ENCODE data around the gene PFKFB4.

Gene PFKFB4

GRCh38 chr3:48472673-48472922 lies 84.0 kb downstream of the PFKFB4 start:
- Histone ChIP-seq H3K4me1 (ENCODE audit: control insufficient read depth, insufficient read depth, low read length) (no peaks in the 10 kb centered on the region), H3K27ac (ENCODE audit: extremely low read depth, low read depth, low read length) (peak overlapping the region; percentile 84), H3K9me3 (ENCODE audit: control insufficient read depth, insufficient read depth, low read depth, low read length) (no peaks in the 10 kb centered on the region), H3K36me3 (ENCODE audit: control insufficient read depth in 2 of 2, insufficient read depth in 1 of 2, low read length in 2 of 2) (peaks cover 0 to 30% of the 10 kb centered on the region in 2 experiments; a peak in 2 of 3 replicates), H3K4me3 (ENCODE audit: low read depth, low read length) (peak overlapping the region; percentile 58)
- ChIA-PET POLR2A (interaction anchor here (0.8 to 2.3 kb wide), 4 partner anchors 26 to 84 kb away, joined by 5 to 13 read pairs (median 8); partner anchors contain the start of genes ATRIP, CCDC51, PFKFB4 and TMA7), CTCF (interaction anchor here (1.0 to 1.9 kb wide), 3 partner anchors 31 to 77 kb away, joined by 3 to 7 read pairs (median 4); partner anchors contain the start of gene SHISA5)
- TF ChIP-seq ZFP69B (tag by site-specific recombination; IDR thresholded peaks at IDR 0.05) (peak; percentile 97), ZNF449 (tag by site-specific recombination; IDR thresholded peaks at IDR 0.05) (0 out of 2 replicates have a peak, but pooled peaks have one; percentile 25), ZNF26 (tag by site-specific recombination; IDR thresholded peaks at IDR 0.05) (no peak), ZNF610 (tag by site-specific recombination; IDR thresholded peaks at IDR 0.05; ENCODE audit: borderline replicate concordance) (no peak), KLF17 (tag by site-specific recombination; IDR thresholded peaks at IDR 0.05) (0 out of 2 replicates have a peak, but pooled peaks have one; percentile 19), MYNN (tag by site-specific recombination; IDR thresholded peaks at IDR 0.05; ENCODE audit: borderline replicate concordance) (no peak), SCRT1 (tag by site-specific recombination; IDR thresholded peaks at IDR 0.05; ENCODE audit: borderline replicate concordance) (peak; percentile 36; the same call in 1 of the 2 replicates), ZNF692 (tag by site-specific recombination; IDR thresholded peaks at IDR 0.05) (peak; percentile 99), ZNF16 (tag by site-specific recombination; IDR thresholded peaks at IDR 0.05; ENCODE audit: low read depth) (no peak), SCRT2 (tag by site-specific recombination; IDR thresholded peaks at IDR 0.05) (peak; percentile 93), GFI1B (tag by site-specific recombination; IDR thresholded peaks at IDR 0.05) (no peak), ZNF169 (tag by site-specific recombination; IDR thresholded peaks at IDR 0.05) (no peak), ZNF350 (tag by site-specific recombination; IDR thresholded peaks at IDR 0.05) (no peak), ZBTB1 (tag by site-specific recombination; IDR thresholded peaks at IDR 0.05) (0 out of 2 replicates have a peak, but pooled peaks have one; percentile 7), ZNF133 (tag by site-specific recombination; IDR thresholded peaks at IDR 0.05) (no peak)

GRCh38 chr3:48470286-48470685 lies 86.3 kb downstream of the PFKFB4 start:
- peaks cover 0 to 45% of the 10 kb centered on the region in 2 experiments; a peak in 2 of 3 replicates for H3K36me3 ChIP-seq (ENCODE audit: control insufficient read depth in 2 of 2, insufficient read depth in 1 of 2, low read length in 2 of 2)
- no peaks in the 10 kb centered on the region for H3K4me1 ChIP-seq (ENCODE audit: control insufficient read depth, insufficient read depth, low read length)
- no peaks in the 10 kb centered on the region for H3K9me3 ChIP-seq (ENCODE audit: control insufficient read depth, insufficient read depth, low read depth, low read length)
- TF ChIP-seq ZNF394 (tag by site-specific recombination; IDR thresholded peaks at IDR 0.05; ENCODE audit: borderline replicate concordance) (no peak), SP3 (tag by site-specific recombination; IDR thresholded peaks at IDR 0.05) (no peak), ZNF2 (tag by site-specific recombination; IDR thresholded peaks at IDR 0.05) (no peak), ZBTB1 (tag by site-specific recombination; IDR thresholded peaks at IDR 0.05) (no peak), ELK4 (IDR thresholded peaks at IDR 0.05; ENCODE audit: borderline replicate concordance, low read depth, low read length) (no peak), ZFP41 (tag by site-specific recombination; IDR thresholded peaks at IDR 0.05; ENCODE audit: borderline replicate concordance) (no peak), FEZF1 (tag by site-specific recombination; IDR thresholded peaks at IDR 0.05) (no peak), ZNF449 (tag by site-specific recombination; IDR thresholded peaks at IDR 0.05) (no peak), ZFP69B (tag by site-specific recombination; IDR thresholded peaks at IDR 0.05) (no peak)
- H3K4me3 ChIP-seq (ENCODE audit: low read depth, low read length): no peak overlapping the region
- CTCF ChIA-PET: no interaction called here
- POLR2A ChIA-PET: interaction anchor here (1.6 kb wide), 1 partner anchor 11 kb away, joined by 4 read pairs; no protein-coding TSS in a partner anchor
- no peak overlapping the region for H3K27ac ChIP-seq (ENCODE audit: extremely low read depth, low read depth, low read length)
